ENCODE results near the gene SYCE3.
A peak's percentile ranks its signal among the peaks of the same experiment; 100 is the strongest.

The SYCE3 gene

GRCh38 chr22:50600538-50600937 lies 37.8 kb upstream of the SYCE3 start, which contains the start of gene MAPK8IP2:
TSS of gene MAPK8IP2 (plus strand) at chr22:50600793. CDS start at chr22:50600819, 26 bp downstream.
- no peak for DNase-seq (ENCODE audit: low read depth, low spot score)

- no peak for DNase-seq (ENCODE audit: low read depth, low spot score)
These were observed 37.2 kb upstream of the SYCE3 start for GRCh38 chr22:50599816-50600455.

GRCh38 chr22:50597097-50597496 lies 34.4 kb upstream of the SYCE3 start:
- no peak for DNase-seq (ENCODE audit: low read depth, low spot score)

GRCh38 chr22:50595189-50595588 lies 32.5 kb upstream of the SYCE3 start:
- no peak for DNase-seq (ENCODE audit: low read depth, low spot score)

GRCh38 chr22:50587407-50587806 lies 24.7 kb upstream of the SYCE3 start:
- DNase-seq (ENCODE audit: low read depth, low spot score) = no peak

- no peak for DNase-seq (ENCODE audit: low read depth, low spot score)
These were observed 23.7 kb upstream of the SYCE3 start for GRCh38 chr22:50586416-50586815.

- no peak for DNase-seq (ENCODE audit: low read depth, low spot score)
These were observed 23.1 kb upstream of the SYCE3 start for GRCh38 chr22:50585781-50586180.

- DNase-seq (ENCODE audit: low read depth, low spot score) = no peak
These were observed 22.5 kb upstream of the SYCE3 start for GRCh38 chr22:50585238-50585637.

- no peak for DNase-seq (ENCODE audit: low read depth, low spot score)
These were observed 21.7 kb upstream of the SYCE3 start for GRCh38 chr22:50584106-50585096.

GRCh38 chr22:50583294-50583861 lies 20.7 kb upstream of the SYCE3 start:
- no peak for DNase-seq (ENCODE audit: low read depth, low spot score)

- peak; percentile 80 for DNase-seq (ENCODE audit: low read depth, low spot score)
These were observed 20.0 kb upstream of the SYCE3 start, which contains the start of gene CHKB for GRCh38 chr22:50582493-50583293. TSS of gene CHKB (minus strand) at chr22:50582849. CDS start at chr22:50582781, 68 bp downstream.

GRCh38 chr22:50581950-50582492 lies 19.3 kb upstream of the SYCE3 start:
- DNase-seq (ENCODE audit: low read depth, low spot score) = no peak

GRCh38 chr22:50581031-50581949 lies 18.6 kb upstream of the SYCE3 start:
- DNase-seq (ENCODE audit: low read depth, low spot score) = no peak

- DNase-seq (ENCODE audit: low read depth, low spot score) = no peak
These were observed 17.0 kb upstream of the SYCE3 start for GRCh38 chr22:50579752-50580151.

GRCh38 chr22:50578776-50579310 lies 16.1 kb upstream of the SYCE3 start:
- DNase-seq (ENCODE audit: low read depth, low spot score) = no peak

- no peak for DNase-seq (ENCODE audit: low read depth, low spot score)
These were observed 15.5 kb upstream of the SYCE3 start, which contains the start of gene CPT1B for GRCh38 chr22:50577987-50578775. TSS of gene CPT1B (minus strand) at chr22:50578427. CDS start at chr22:50577915, 512 bp downstream.

GRCh38 chr22:50577697-50577986 lies 14.9 kb upstream of the SYCE3 start:
- DNase-seq (ENCODE audit: low read depth, low spot score) = no peak

- no peak for DNase-seq (ENCODE audit: low read depth, low spot score)
These were observed 14.3 kb upstream of the SYCE3 start for GRCh38 chr22:50576806-50577696.
